Esophagus (tissue), 2 donors: ENCODE measurements around the gene FMN2. TPM values are rescaled to one million over a fixed set of nuclear protein-coding genes. Genes with fewer than 3 reads are reported as not detected.

Experiments used
- H3K27ac ChIP-seq, 2 donors: one replicate each; pipeline ENCODE4 v1.5.1; 2013; ENCODE audit warnings: low read depth in 2 of 2, mild to moderate bottlenecking in 2 of 2, inconsistent platforms in 1 of 2, low read length in 1 of 2, moderate library complexity in 1 of 2
- H3K27me3 ChIP-seq, 2 donors: one replicate each; pipeline ENCODE4 v1.6.1; 2013; ENCODE audit warnings: low read length in 2 of 2, control low read depth in 1 of 2, mild to moderate bottlenecking in 1 of 2; ENCODE audit not compliant: insufficient read depth in 2 of 2, control insufficient read depth in 1 of 2
- H3K36me3 ChIP-seq, 2 donors: one replicate each; pipeline ENCODE4 v1.6.1; 2013; ENCODE audit warnings: low read length in 1 of 2; ENCODE audit not compliant: control insufficient read depth in 2 of 2, insufficient read depth in 2 of 2
- H3K4me1 ChIP-seq, 2 donors: one replicate each; pipeline ENCODE4 v1.6.1; 2013; ENCODE audit warnings: low read length in 1 of 2; ENCODE audit not compliant: control insufficient read depth in 2 of 2, insufficient read depth in 2 of 2
- H3K4me3 ChIP-seq, 2 donors: one replicate each; pipeline ENCODE4 v1.5.1; 2013; ENCODE audit warnings: low read length in 2 of 2, mild to moderate bottlenecking in 2 of 2, low read depth in 1 of 2, moderate library complexity in 1 of 2
- H3K9me3 ChIP-seq, 2 donors: one replicate each; pipeline ENCODE4 v1.6.1; 2013; ENCODE audit warnings: mild to moderate bottlenecking in 2 of 2, low read depth in 1 of 2, low read length in 1 of 2, moderate library complexity in 1 of 2; ENCODE audit not compliant: control insufficient read depth in 2 of 2, insufficient read depth in 1 of 2
- WGBS, 2 donors: extraction: QIAGEN DNeasy Blood & Tissue Kit; methylation state at CpG; one replicate each; pipeline ENCODE4 v1.1.7; 2013; 5-methylcytosine and 5-hydroxymethylcytosine counted together
- polyA plus RNA-seq, 2 donors: library from polyadenylated mRNA; stranded (reverse); fragments of 200-250 nt; gene quantifications; one replicate each; pipeline ENCODE4 v1.2.3, GENCODE V29; 2013
- donor health status: healthy with polysubstance abuse.
- donor health status: Bipolar disorder and iron deficiency.

The FMN2 gene
- polyA plus RNA-seq, 2 donors, result 0.11 to 0.16 TPM

DNA sequence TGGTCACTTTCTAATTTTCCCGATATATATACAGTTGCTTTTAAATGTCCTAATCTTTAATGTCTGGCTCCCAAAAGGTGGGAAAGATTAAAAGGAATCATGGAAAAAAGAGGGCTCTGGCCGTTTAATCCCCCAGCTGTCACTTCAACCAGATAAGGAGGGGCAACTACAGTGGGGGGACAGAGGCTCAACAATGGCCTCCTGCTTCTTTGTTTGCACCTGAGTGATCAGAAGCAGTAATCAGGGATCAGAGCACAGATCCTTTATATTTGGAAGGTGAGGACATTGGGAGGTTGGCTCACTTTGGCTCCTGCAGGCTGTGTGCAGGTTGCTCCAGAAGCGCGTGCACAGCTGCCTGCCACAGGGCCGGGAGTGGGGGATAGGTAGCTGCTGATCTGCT is 212.8 kb downstream of the FMN2 start:
- H3K4me1 ChIP-seq, result peaks cover 0 to 1% of the 10 kb centered on the region in 2 donors
- WGBS, 2 donors, result 63 to 67% methylated on average over 5 of the region's 5 CpGs
- no peaks in the 10 kb centered on the region for H3K36me3 ChIP-seq
- H3K27me3 ChIP-seq, result no peaks in the 10 kb centered on the region
- H3K4me3 ChIP-seq, result no peak overlapping the region
- H3K9me3 ChIP-seq, result peaks cover 0 to 4% of the 10 kb centered on the region in 2 donors
- no peak overlapping the region for H3K27ac ChIP-seq

DNA sequence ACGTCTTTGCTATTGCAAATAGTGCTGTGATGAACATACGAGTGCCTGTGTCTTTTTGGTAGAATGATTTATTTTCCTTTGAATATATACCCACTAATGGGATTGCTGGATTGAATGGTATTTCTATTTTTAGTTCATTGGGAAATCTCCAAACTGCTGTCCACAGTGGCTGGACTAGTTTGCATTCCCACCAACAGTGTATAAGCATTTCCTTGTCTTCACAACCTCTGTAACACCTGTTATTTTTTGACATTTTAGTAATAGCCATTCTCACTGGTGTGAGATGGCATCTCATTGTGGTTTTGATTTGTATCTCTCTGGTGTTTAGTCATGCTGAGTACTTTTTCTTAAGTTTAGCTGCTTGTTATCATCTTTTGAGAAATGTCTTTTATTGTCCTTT is 215.0 kb downstream of the FMN2 start:
- H3K4me1 ChIP-seq, result peaks cover 0 to 3% of the 10 kb centered on the region in 2 donors
- H3K4me3 ChIP-seq, result no peak overlapping the region
- no peak overlapping the region for H3K27ac ChIP-seq
- no peaks in the 10 kb centered on the region for H3K27me3 ChIP-seq
- H3K36me3 ChIP-seq, result no peaks in the 10 kb centered on the region
- WGBS, 2 donors, result 46 to 61% methylated on average over 2 of the region's 2 CpGs
- H3K9me3 ChIP-seq, result peaks cover 0 to 5% of the 10 kb centered on the region in 2 donors

DNA sequence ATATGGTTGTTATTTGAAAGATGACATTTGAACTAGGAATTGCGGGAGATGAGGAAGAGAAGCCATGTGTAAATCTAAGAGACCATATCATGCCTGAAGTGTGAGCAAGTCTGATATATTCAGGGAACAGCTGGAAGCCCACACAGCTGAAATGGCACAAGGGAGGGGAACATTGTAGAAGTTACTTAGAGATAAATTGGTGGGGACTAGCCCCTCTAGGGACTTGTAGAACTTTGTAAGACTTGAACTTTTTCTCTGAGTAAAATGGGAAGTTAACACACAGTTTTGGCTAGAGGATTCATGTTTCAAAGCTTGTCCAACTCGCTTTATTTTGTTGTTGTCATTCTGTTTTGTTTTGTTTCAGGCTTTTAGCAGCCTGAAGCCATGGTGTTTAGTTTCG is 216.4 kb downstream of the FMN2 start:
- Histone ChIP-seq H3K4me1 (peaks cover 0 to 3% of the 10 kb centered on the region in 2 donors), H3K27me3 (no peaks in the 10 kb centered on the region), H3K36me3 (no peaks in the 10 kb centered on the region), H3K4me3 (no peak overlapping the region), H3K27ac (no peak overlapping the region), H3K9me3 (peaks cover 0 to 5% of the 10 kb centered on the region in 2 donors)
- WGBS, 2 donors, result 61% methylated on average over 3 of the region's 3 CpGs

DNA sequence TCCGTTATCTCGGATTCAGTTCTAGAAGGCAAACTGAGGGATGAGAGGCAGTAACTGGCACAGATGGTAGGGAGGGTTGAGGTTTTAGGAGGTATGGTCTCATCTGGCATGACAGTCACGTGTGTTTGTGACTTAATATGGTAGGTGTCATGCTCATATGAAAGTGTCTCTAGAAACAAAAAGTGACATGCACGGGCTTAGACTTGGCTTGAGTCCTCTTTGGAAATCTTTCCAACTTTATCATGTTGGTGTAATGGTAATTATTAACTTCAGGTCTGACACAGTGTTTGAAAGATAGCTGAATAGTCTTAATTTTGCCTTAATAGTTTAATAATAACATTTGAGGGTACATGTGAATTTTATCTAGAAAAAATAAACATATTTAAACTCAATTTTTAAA is 218.1 kb downstream of the FMN2 start:
- H3K4me1 ChIP-seq, result peaks cover 0 to 3% of the 10 kb centered on the region in 2 donors
- no peak overlapping the region for H3K27ac ChIP-seq
- no peaks in the 10 kb centered on the region for H3K36me3 ChIP-seq
- H3K4me3 ChIP-seq, result no peak overlapping the region
- H3K9me3 ChIP-seq, result peaks cover 0 to 5% of the 10 kb centered on the region in 2 donors
- WGBS, 2 donors, result 38 to 39% methylated on average over 4 of the region's 4 CpGs
- no peaks in the 10 kb centered on the region for H3K27me3 ChIP-seq

DNA sequence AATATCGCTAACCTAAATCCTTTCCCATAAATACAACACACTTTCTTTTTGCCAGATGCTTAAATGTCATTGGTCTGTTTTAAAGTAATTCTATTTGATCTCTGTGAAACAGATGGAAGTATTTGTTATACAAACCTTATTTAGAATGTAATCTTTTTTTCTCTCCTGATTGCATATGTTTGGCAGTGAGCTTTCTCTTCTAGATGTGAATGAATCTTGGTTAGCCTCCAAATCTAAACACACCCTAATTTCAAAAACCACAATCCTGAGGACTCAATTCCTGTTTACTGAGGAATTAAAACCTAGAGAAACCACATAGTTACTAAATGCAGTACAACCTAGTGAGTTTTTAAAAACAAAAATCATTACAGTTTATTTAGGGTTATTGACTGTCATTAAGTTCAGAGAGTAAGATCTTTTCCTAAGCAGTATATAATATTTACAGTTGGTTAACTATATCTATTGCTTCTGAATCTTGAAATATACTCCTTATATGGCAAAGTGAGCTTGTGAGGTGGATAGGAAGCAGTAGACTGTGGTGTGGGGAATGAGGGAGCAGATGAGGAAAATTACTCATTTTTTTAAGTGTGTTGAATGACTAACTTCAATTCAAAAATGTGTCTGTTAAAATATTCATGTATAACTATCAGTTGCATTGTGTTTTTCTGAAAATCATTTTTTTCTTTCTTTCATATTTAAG is 218.7 kb downstream of the FMN2 start:
- Histone ChIP-seq H3K9me3 (peaks cover 0 to 5% of the 10 kb centered on the region in 2 donors), H3K27me3 (no peaks in the 10 kb centered on the region), H3K36me3 (no peaks in the 10 kb centered on the region), H3K4me1 (peaks cover 0 to 3% of the 10 kb centered on the region in 2 donors), H3K4me3 (no peak overlapping the region), H3K27ac (no peak overlapping the region)
- 37 to 55% methylated on average over 1 of the region's 1 CpG for WGBS, 2 donors

DNA sequence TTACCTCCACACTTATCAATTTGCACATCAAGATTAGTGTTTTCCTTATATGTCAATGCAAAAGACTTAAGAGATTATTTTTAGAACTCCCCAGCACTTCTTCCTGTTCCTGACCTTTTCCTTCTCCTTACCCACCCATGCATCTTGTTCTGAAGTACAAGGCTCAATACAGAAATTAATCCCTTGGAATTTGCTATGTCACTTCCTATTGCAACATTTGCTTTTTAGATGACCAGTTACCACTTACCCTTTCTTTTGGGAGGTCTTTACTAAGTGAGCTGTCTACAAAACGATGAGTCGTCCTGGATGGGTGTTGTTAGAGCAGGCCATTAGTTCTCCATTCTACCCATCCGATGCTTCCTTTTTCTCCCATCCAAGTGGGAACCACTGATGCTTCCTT is 221.2 kb downstream of the FMN2 start:
- Histone ChIP-seq H3K27me3 (no peaks in the 10 kb centered on the region), H3K4me1 (peaks cover 0 to 3% of the 10 kb centered on the region in 2 donors), H3K27ac (no peak overlapping the region), H3K4me3 (no peak overlapping the region), H3K9me3 (peaks cover 0 to 5% of the 10 kb centered on the region in 2 donors), H3K36me3 (no peaks in the 10 kb centered on the region)
- WGBS, 2 donors, result 51 to 53% methylated on average over 3 of the region's 3 CpGs

DNA sequence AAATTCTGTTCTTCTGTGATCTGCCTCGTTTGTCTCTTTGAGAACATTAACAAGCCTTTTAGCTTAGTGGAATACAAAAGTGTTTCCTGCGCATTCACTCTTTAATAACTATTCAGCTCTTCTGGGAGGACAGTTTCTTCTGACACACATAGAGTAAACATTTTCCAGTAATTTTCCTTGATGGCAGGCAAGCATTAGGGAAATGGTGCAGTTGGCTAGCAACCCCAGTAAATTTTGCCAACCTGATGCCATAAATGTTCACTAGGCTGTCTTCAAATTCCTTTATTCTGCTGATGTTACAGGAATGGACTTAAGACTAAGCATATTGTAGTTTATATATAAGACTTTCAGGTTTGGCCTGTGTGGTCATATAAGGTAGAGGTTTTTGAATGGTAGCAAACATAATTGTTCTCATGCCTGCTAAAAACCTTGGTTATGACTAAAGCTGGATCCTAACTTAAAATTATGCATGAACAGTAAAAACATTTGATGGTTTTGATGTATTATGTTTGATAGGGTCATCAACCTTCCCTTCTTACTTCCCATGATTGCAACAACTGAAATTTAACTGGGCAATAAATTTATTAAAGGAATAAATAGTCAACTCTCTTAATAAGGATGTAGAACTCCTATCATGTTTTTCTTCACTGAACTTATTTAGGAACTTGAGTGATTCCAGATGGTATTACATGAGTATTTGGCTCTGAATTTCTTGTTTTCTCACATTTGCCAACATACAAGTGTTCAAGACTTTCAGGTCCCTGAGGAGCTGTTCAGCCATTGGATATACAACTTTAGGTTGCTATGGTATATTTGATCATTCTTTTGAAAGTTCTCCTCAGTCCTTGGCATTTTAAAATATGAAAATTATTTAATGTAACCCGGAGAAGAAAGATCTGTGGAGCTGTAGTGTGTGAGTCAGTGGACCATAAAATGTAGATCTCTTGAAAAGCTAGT is 223.4 kb downstream of the FMN2 start:
- no peaks in the 10 kb centered on the region for H3K9me3 ChIP-seq
- no peaks in the 10 kb centered on the region for H3K4me1 ChIP-seq
- H3K27ac ChIP-seq, result no peak overlapping the region
- no peaks in the 10 kb centered on the region for H3K27me3 ChIP-seq
- H3K36me3 ChIP-seq, result no peaks in the 10 kb centered on the region
- H3K4me3 ChIP-seq, result no peak overlapping the region
- 48 to 54% methylated on average over 3 of the region's 3 CpGs for WGBS, 2 donors

DNA sequence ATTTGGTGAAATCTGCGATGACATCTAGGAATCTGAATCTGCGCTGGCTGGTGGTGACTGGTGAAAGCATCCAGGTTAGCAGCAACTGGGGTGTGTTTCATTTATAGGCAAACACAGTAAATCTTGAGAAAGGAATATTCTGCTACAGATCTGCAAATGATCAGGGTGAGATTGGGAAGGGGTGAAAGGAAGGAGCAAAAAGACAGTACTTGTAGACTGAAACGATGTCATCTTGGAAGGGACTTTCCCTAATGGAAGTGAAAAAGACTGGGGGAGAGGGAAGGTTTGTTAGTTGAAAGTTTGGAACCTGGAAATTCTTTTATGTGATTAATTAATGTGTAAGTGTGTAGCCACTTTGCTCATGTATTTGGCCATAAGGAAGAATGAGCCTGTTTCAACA is 228.3 kb downstream of the FMN2 start:
- H3K4me1 ChIP-seq, result no peaks in the 10 kb centered on the region
- H3K9me3 ChIP-seq, result no peaks in the 10 kb centered on the region
- no peaks in the 10 kb centered on the region for H3K27me3 ChIP-seq
- WGBS, 2 donors, result 85% methylated on average over 3 of the region's 3 CpGs
- no peak overlapping the region for H3K4me3 ChIP-seq
- H3K27ac ChIP-seq, result no peak overlapping the region
- no peaks in the 10 kb centered on the region for H3K36me3 ChIP-seq

DNA sequence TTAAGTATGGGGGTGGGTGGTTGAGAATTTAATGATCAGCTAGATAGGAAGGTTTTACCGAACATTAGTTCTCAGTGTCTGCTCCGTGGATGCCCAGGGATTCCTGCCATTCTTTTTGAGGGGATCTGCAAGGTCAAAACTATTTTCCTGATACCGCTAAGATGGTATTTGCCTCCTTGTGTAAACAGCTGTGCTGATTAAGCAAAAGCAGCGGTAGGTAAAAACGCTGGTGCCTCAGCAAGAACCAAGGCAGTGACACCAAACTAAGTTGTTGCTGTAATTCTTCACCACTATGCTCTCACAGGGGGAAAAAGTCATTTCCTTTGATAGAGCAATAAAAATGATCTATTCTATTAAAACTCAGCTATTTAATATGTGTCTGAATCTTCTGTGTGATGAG is 229.0 kb downstream of the FMN2 start:
- Histone ChIP-seq H3K27me3 (no peaks in the 10 kb centered on the region), H3K9me3 (no peaks in the 10 kb centered on the region), H3K4me1 (no peaks in the 10 kb centered on the region), H3K4me3 (no peak overlapping the region), H3K27ac (no peak overlapping the region), H3K36me3 (no peaks in the 10 kb centered on the region)
- WGBS, 2 donors, result 47 to 51% methylated on average over 5 of the region's 5 CpGs
